NCI-H1930 (cell line): Measurements from ENCODE around the gene NRP2.

Source experiments
- DNase-seq, 2 experiments: peaks; one replicate each; lab custom pipeline; 2025; lab: John Stamatoyannopoulos, UW

Gene NRP2

DNA sequence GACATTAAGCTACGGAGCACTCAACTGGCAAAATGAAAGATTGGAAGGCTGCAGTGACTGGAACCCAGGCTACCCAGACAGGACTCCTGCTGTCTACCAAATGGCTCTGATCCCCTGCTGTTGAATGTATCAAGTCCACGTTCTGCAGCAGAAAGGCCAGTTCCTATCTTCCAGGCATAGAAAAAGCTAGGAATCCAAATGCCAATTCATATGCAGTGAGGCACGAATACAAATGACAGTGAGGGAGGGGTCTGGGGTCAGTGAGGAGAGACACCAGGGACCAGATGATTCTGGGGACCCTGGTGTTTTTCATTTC, 5.3 kb downstream of the NRP2 start:
- DNase-seq, result no peak

DNA sequence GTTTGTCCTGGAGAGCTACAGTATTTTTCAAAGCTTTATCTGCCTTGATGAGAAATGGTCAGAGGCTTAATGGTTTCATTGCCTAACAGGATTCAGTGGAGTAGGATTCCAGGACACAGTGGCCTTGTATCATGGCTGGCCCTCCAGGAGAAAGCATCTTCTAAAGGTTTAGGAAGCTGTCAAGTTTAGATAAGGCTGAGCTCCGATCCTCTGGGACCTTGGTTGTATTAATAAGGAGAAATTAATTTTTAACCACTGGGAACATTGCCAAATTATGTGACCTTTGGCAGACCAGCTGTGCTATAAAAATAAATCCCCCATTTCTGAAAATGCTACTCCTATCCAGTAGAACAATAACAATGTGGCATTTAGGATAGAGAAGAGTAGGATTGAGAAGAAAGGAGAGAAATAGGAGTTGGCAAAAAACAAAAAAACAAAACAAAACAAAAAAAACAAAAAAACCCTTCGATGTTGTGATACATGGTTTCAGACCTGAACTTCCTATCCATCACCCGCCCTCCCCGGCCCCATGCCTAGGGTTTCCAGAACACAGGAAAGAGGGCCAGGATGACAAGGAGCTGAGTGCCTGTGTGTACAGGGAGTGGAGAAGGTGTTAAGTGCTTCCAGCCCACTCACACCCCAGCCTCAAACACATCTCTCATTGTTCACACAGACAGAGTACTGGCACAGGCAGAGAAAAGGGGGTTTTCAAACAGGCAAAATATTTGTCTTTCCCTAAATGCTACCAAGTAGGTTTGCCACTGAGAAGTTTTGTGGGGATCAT, 6.3 kb downstream of the NRP2 start:
- no peak for DNase-seq

DNA sequence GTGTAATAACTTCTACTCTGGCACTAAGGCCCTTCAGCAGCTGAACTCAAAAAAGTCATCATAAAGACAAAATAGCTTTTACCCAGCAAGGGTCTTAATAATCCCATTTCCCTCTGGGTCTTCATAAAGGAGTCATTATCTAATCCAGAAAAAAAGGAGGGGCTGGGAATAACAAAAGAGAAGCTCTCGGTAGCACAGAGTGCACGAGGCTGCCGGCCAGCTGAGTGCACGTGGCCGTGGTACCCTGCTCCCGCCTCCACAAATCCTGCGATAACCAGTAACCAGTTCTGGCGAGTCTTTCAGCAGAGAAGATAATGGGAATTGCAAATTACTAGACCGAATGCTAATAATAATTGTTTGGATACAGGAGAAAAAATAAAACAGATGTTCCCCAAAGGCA, 7.5 kb downstream of the NRP2 start:
- no peak for DNase-seq

DNA sequence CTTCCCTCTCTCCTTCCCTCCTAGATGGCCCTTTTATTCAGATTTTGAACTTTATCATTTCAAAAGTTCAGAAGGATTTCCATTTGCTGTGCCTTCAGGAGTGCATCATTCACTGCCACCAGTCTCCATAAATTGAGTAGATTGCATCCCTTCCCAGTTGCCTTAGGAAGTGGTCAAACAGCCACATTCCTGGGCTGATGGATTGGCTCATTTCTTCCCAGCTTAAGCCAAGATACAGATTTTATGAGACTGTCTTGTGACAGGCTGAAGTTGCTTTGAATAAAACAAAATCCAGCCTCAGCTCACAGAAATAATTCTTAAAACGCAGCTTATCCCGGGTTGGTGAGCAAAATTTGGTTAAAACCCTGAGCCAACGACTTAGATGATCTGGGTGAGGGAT, 9.8 kb downstream of the NRP2 start:
- no peak for DNase-seq

DNA sequence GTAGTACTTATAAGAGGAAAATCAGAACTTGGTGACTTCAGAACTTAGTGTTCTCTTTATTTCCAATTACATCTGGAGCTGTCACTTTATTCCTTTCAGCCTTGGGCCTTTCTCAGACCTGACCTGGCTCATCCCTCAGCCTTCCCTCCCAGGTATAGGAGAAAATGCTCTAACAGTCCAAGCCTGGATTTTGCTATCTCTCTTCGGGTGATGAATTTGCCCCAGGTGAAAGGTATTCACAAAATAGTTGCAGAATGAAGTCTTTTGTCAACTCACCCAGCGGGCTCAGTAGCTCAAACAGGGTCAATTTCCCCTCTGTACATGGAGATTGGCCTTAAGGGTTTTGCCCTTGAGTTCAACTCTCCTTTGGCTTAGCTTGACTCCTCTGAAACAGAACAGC, 12.0 kb downstream of the NRP2 start:
- DNase-seq, result no peak

DNA sequence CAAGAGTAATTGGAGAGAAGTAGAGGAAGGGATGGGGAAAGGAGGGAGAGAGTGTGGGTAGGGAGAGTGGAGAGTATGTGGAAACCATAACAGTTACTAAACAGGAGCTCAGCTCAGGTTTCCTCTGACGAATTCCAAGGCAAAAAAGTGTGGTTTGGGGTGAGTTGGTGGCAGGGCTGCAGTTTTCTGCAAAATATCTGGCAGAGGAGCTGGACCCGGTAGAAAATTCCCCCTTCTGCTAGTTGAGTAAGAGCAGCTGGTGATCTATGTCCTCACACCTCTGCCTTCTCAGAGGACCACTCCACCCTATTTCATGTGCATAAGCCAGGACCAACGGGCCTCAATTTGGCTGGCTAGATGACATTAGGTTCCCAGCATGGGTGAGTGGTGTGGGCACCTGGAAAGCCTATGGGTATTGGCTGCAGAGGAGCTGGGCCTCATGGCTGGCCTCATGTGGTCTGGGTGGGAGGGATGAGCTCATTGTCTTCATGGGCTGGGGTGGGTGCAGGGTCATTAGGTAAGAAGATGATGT, 13.2 kb downstream of the NRP2 start:
- DNase-seq, result no peak

DNA sequence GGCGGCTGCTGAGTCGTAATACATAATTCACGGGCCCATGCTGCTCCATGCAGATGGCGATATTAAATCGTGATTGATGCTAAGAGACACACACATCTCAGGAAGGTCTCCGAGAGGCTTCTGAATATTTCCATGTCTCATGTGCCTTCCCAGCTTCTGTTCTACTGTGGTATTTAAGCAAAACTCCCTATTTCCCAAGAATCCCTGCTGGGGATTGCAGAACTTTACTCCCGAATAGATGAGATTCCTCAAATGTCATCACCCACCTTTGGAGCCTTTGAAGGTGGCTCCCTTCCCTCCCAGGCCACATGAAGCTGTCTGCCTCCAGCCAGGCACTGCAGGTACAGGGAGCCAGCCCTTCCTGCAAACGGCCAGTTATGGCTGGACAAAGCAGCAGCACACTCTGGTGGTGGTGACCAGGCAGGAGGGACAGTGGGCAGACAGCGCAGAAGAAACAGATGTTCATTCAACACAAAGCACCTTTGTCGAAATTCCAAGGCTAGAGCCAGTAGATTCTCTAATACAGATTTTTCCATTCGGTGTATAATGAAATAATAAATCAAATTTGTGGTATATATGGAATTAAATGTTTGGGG, 14.1 kb downstream of the NRP2 start:
- DNase-seq, result no peak

DNA sequence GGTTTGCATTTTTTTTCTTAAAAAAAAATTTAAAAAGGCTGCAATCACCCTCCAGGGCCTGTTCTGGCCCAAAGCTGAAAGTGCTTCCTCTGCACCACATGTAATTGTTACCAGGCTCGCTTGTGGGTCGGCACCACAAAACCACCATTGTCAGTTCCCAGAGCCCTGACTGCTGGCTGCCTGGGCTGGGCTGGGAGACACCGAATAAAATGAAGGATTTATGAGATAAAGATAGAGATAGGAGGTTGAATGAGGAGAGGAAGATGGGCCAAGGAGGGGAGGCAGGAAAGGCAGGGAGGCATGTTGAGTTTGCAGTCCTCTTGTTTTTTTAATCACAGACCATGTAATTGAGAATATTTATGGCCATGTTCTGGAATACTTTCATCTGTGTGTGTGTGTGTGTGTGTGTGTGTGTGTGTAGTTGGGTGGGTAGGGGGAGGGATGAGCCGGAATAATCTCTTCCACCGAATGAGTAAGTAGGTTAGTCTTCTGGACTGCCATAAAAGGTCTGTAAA, 14.7 kb downstream of the NRP2 start:
- no peak for DNase-seq

DNA sequence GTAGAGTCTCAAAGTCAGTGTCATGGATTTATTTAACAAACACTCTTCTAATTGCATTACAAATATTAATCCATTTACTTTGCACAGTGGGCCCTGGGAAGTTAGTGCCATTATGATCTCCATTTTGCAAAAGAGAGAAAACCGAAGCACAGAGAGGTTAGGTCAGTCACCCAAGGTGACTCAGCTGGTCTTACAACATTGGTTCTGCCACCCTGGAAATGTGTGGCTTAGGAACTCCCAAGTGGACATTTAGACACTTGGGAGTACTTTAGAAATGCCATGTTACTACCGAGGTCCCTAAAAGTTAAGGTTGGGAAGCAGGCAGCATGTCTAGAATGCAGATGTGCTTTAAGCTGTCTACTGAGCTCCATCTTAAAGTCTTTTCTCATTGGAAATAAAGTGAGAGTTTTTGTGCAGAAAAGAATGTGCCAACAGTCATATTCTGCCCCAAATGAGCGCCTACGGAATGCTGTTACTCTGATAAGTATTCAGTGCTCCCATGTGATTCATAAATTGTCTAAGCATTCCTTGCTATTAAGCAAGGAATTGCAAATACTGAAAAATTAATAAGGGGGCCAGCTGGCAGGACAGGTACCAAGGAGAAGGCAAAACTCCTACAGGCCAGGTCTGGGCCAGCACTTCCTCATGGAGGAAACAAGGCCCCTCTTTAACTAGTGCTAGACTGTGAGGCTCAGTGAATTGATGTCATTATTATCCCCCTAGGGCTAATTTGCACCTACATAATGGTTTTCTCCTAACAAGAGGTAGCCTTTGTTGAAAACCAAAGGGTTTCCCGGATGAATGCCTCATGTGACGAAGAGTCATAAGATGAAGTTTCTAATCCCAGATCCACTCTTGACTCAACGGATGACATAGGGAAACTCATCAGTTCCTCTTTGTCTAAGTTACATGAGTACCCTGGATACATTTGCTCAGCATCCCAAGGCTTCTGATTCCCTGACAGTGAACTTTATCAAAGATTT, 16.3 kb downstream of the NRP2 start:
- DNase-seq, result no peak

DNA sequence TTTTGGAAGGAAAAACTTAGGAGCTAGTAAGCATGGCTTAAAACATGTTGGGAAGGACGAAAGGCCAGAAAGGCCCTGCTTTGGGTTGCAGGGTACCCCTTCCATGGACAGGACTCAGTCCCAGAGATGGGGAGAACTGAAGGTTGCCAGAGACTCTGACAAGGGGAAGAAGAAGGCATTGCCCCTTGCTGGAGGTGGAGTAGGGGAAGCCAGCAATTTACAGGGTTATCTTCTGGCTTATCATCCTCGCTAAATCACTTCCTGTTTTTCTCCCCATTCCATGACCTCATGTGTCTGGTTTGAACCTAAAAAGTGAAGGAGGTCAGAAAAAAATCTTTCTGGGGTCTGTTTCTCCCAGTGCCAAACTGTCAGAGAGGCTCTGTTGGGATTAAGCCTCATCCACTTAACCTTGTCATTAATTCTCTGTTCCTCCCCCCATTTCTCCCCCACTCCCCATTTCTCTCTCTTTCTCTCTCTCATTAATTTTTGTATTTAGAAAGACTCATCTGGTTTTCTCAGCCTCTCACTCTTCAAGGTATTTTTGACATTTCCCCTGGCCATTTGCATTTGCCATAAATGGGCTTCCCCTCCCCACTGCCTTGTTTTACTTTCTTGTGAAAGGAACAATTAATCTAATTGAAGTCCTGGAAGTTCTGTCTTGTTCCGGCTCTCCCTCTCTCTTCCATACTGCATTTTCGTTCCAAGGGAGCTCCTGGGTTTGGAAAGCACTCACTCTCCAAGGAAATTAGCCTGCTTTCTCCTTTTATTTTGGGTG, 17.4 kb downstream of the NRP2 start:
- no peak for DNase-seq

DNA sequence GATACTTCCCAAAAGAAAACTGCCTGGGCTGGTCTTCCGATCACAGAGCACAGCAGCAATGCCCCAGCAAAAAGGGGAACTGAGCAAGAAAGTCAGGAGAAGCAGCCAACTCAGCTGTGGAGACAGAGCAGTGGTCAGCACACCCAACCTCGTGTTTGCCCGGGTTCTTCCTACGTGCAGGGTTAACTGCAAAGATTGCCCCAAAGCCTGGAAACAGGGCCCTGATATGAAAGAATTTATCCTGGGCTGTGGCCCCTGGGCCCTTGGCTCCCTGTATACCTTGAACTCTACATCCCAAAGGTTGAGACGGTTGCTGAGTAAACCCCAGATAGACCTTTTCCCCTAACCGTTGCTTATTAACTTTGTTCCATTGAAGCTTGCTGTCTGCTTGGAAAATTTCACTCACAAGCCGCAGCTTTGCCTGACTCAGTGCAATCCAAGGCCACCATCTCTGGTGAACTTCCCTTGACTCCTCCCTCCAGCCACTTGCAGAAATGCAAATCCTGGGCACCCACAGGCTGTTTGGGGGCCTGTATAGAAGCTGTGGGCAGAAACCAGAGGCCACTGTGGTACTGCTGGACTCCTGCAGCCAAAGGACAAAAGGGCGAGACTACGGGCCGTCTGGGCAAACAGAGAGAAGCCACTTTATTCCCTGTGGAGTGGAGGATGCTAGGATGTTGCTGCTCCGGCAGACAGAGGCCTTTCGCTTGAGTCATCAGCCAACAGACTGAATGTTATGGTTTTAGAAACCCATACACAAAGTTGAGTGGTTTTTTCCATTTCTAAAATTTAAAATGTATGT, 18.2 kb downstream of the NRP2 start:
- DNase-seq, result no peak

DNA sequence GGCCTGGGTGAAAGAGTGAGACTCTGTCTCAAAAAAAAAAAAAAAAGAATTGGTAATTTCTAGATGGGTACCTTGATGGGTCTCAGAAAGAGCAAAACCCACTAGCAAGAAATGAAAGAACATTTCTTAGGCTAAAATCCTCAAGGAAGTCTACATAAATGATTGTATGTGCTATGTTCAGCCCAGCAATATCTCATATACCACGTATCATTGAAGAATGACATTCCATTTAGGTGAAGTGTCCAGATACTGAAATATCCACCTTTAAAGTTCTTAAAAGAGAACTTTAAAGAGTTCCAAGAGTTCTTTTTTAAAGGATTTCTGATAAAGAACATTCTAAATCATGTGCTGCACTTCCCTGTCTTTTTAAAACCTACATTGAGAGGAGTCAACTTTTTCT, 19.2 kb downstream of the NRP2 start:
- DNase-seq, result no peak

DNA sequence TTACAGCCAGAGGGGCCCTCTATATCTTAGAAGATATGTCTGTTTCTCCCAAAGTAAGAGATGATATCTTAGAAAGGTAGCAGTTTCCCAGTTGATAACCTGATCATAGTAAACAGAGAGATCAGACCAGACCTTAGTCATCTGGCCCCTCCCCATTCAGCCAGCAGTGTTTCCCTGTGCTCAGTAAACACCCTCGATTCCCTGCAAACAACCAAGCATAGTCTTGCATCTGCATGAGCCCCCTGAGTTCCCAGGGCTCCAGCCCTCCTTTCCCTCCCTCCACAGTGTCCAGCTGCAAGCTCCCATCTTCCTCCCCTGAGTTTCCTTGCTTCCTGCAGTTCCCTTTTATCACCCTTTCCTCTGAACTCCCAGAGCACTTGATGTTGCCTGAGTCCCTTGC, 20.3 kb downstream of the NRP2 start:
- no peak for DNase-seq

DNA sequence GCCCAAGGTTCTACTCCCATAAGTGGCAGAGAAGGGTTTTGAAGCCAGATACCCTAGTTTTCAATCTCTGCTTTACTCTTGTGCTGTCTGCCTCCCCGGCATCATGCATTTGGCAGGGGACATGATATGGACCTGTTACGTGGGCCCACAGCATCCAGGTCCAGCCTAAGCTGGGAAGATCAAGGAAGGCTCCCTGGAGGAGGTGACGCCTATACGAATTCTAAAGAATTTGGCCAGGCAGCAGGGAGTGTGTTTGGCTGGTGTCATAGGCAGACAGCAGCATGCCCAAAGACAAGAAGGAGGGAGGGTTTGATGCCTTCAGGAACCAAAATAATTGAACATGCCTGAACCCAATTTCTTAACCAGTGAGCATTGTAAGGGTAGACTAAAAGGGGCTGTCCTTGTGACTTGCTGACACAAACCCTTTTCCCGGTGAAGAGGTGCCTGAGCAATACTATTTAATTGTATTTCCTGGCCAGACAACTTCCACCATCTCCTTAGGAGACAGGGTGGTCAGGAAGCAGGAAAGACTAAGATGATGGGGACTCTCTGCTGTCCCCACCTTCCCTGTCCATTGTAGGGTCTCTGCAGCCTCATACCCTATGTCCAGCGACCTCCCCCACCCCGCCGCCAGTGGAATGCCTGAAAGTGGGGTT, 21.3 kb downstream of the NRP2 start:
- DNase-seq, result no peak

DNA sequence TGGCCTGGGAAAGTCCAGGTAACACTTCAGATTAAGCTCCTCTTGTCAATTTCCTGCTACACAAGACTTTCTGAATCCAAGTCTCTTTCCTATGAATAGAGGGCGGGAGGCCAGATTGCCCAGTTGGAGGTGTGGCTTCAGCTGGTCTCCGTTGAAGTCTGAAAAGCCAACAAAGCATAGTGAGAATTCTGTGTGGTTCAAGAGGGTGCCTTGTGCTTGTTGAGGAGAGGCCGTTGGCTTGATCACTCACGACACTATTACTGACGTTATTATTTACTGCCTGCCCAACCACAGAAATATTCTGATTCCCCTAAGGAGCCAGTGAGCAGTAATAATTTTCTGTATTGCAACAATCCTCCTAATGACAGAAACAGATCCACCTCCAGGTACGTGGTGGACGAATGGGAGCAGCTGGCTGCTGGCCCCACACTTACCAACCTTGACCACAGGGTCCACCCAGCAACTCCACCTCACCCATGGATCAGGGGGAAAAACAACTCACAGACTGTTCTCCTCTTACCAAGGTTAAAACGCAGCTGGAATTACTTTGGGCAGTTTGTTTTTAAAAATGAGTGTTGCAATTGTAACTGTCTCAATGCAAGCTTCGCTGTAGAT, 21.9 kb downstream of the NRP2 start:
- no peak for DNase-seq

DNA sequence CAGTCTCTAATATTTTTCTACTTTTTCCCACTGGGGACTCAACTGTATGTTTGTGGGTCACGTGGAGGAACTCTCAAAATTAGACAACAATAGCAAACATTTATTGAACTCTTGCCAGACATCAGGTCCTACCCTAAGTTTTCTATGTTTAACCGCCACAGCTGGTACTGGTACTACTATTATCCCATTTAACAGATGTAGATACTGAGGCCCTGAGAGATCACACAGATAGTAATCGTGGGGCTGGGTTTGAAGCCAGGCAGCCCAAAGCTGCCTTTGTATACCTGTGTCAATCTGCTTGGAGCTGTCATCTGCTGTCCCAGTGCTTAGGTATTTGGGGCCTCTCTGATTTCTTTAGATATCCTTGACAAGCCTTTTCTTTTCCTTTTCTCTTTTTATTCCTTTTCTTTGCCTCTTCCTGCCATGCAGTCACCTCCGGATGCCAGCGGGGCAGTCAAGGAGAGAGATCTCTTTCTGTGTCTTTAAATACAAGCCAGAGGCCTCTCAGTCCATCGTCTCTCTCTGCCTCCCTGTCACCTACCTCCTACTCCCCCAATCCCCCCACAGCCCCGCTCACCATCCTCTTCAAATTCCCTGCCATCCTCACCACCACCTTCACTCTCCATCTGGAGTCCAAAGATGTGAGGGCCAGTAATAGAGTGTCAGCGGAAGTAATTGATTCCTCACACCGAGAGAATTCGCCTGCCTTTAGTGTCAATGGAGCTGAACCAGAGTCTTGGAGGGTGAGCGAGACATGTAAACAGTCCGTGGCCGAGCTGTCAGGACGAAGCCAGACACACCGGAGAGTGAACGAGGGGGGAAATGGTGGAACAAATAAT, 23.4 kb downstream of the NRP2 start:
- DNase-seq, result no peak

DNA sequence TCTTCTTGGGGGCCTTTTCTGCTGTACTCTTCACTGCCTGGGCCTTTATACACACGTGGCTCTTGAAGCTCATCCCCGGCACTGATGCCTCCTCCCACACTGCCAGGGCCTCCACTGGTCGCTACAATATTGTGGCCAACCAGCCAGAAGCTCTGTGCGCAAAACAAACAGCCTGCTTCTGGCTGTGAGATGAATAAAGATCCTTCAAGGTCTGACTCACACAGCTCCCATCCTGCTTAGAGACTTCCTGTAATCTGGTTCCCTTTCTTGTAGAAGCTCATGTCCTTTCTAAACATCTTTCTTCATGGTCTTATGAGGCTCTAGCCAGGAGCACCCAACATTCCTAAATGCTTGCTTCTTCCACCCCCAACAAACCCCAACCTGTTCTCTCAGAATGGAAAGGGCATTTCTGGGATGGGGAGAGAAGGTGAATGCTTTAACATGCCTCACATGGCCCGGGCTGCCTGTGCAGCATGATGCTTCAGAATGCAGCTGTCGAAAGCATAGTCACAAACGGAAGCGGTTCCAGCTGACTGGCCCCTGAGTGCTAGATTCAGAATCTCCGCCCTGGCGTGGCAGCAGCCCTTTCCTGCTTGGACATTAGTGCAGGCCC, 24.6 kb downstream of the NRP2 start:
- DNase-seq, result no peak

DNA sequence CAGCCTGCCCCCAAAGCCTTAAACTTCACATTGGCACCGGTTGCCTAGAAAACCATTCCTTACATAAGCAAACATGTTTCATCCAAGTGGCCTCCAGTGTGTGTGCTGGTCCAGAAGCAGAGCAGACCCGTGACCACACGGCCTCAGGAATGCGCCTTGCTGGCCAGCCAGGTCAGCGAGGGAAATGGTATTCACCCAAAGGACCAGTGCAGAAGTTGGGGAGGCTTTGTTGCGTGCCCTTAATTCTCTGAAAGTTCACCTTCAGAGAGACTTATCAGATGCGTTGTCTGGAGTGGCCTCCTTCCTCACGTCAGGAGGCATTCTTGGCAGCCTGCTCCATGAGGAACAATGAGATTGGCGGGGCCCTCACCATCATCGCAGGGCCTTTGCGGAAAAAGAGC, 25.9 kb downstream of the NRP2 start:
- DNase-seq, result no peak

DNA sequence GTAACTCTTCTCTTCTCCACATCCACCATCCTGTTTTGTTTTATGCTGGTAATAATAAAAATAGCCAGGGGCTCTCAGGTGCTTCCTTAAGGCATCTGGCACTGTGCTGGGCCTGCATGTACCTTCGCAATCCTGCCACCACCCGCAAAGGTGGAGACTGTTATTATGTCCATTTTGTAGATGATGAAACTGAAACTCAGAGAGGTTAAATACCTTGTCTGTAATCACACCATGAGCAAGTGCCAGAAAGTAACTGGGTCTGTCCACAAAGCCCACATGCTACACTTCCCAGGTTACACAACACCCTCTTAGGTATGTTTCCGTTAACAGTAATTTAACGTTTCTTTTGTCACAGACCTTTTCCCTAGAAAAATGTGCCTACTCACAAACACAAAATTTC, 27.0 kb downstream of the NRP2 start:
- no peak for DNase-seq
